Nephron (organoid): ENCODE results near the gene RBBP8NL.

ENCODE experiments used
- H3K27ac Mint-ChIP-seq, 3 experiments: 2 replicates each; pipeline ENCODE4 v1.8.0; 2020; ENCODE audit warnings: mixed read lengths in 3 of 3, mild to moderate bottlenecking in 2 of 3, moderate library complexity in 1 of 3
- H3K27me3 Mint-ChIP-seq: 2 replicates; pipeline ENCODE4 v1.8.0; 2021; ENCODE audit warnings: low read depth, mild to moderate bottlenecking, moderate library complexity, mixed read lengths
- H3K36me3 Mint-ChIP-seq: 2 replicates; pipeline ENCODE4 v1.8.0; 2020; ENCODE audit warnings: low read depth, mixed read lengths
- H3K4me1 Mint-ChIP-seq: 2 replicates; pipeline ENCODE4 v1.8.0; 2020; ENCODE audit warnings: mixed read lengths
- H3K4me3 Mint-ChIP-seq, 3 experiments: 2 replicates each; pipeline ENCODE4 v1.8.0; 2020; ENCODE audit warnings: mild to moderate bottlenecking in 3 of 3, mixed read lengths in 3 of 3, moderate library complexity in 2 of 3
- H3K9me3 Mint-ChIP-seq: 2 replicates; pipeline ENCODE4 v1.8.0; 2020; ENCODE audit warnings: mixed read lengths
- CTCF ChIP-seq, 3 experiments: fragments of 200-600 bp; sonication (generic); IDR thresholded peaks; one replicate each; pipeline ENCODE4 v1.5.0; 2021; ENCODE audit warnings: antibody characterized with exemption in 3 of 3; ENCODE audit not compliant: unreplicated experiment in 3 of 3

RBBP8NL gene

DNA sequence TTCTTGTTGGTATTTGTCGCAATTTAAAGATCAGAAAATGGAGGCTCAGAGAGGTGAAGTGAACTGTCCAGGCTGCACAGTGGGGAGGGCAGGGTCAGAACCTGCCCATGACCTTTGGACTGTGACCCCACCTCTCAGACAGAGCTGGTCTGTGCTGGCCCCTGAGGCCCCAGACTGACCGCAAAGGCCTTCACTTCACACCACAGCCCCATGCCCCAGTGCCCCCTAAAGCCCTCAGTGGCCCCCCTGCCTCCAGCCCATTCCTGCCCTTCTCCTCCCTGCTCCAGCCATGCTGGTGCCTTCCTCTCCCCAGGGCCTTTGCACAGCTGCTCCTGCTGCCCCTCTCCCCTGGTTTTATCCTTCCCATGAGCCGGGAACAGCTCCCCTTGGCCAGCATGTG is 9.4 kb upstream of the RBBP8NL start:
- peaks cover 3% of the 10 kb centered on the region for H3K9me3 Mint-ChIP-seq
- H3K4me3 Mint-ChIP-seq: no peak overlapping the region
- TF ChIP-seq CTCF (IDR thresholded peaks at IDR 0.05; ENCODE audit: unreplicated experiment in 3 of 3): no peak
- no peak overlapping the region for H3K27ac Mint-ChIP-seq
- H3K27me3 Mint-ChIP-seq: peaks cover 54% of the 10 kb centered on the region
- peaks cover 11% of the 10 kb centered on the region for H3K4me1 Mint-ChIP-seq
- no peaks in the 10 kb centered on the region for H3K36me3 Mint-ChIP-seq

DNA sequence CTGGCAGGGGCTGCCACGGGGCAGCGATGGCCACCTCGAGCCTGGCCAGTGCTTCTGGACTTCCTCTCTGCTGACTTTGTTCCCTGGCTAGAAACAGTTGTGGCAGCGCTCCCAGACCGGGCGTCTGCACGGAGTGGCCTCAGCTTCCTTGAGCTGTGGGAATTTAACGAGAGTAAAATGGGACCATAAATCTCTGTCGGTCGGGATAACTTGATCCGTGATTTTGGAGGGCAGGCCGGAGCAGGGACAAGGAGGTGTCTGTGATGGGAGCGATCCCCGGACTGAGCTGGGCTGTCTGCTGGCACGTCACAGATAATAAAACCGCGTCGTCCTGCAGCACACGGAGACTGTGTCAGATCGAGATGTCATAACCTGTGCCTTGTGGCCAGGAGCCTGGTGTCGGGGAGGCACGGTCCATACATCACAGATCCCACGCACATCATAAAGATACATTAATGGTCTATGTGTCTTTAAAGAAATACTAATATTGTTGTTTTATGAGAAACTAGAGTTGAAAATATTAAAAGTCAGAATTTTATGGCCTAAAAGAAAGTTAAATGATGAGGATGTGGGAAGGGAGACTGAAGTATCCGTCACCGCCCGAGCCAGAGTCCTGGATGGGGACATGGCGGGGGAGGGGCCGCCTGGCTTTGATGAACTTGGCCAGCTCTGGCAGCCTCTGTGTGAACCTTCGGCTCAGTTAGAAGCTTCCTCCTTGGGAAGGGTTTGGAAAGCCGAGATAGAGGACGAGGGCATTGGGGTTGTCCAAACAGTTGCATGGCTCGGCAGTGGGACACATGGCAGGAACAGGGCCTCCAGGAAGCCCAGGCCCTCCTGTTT is 6.5 kb upstream of the RBBP8NL start:
- Mint-ChIP-seq H3K27me3 (peaks cover 62% of the 10 kb centered on the region), H3K36me3 (no peaks in the 10 kb centered on the region), H3K9me3 (peaks cover 4% of the 10 kb centered on the region), H3K4me3 (peak overlapping the region in 2 of 3 experiments; percentile 2 to 46), H3K4me1 (peaks cover 21% of the 10 kb centered on the region), H3K27ac (peak overlapping the region; percentile 32 to 80 (median 44))
- TF ChIP-seq CTCF (IDR thresholded peaks at IDR 0.05; ENCODE audit: unreplicated experiment in 3 of 3): no peak

- Mint-ChIP-seq H3K27me3 (peaks cover 52% of the 10 kb centered on the region), H3K27ac (peak overlapping the region in 1 of 3 experiments; percentile 51), H3K4me3 (no peak overlapping the region), H3K9me3 (peaks cover 4% of the 10 kb centered on the region), H3K36me3 (no peaks in the 10 kb centered on the region), H3K4me1 (peaks cover 26% of the 10 kb centered on the region)
- TF ChIP-seq CTCF (IDR thresholded peaks at IDR 0.05; ENCODE audit: unreplicated experiment in 3 of 3): no peak
Measured at GRCh38 chr20:62430866-62431447, 3.6 kb upstream of the RBBP8NL start.

GRCh38 chr20:62430311-62430853 is 3.0 kb upstream of the RBBP8NL start:
- peaks cover 4% of the 10 kb centered on the region for H3K9me3 Mint-ChIP-seq
- peaks cover 26% of the 10 kb centered on the region for H3K4me1 Mint-ChIP-seq
- no peaks in the 10 kb centered on the region for H3K36me3 Mint-ChIP-seq
- H3K4me3 Mint-ChIP-seq: no peak overlapping the region
- H3K27ac Mint-ChIP-seq: peak overlapping the region in 1 of 3 experiments; percentile 51
- TF ChIP-seq CTCF (IDR thresholded peaks at IDR 0.05; ENCODE audit: unreplicated experiment in 3 of 3): no peak
- peaks cover 51% of the 10 kb centered on the region for H3K27me3 Mint-ChIP-seq

DNA sequence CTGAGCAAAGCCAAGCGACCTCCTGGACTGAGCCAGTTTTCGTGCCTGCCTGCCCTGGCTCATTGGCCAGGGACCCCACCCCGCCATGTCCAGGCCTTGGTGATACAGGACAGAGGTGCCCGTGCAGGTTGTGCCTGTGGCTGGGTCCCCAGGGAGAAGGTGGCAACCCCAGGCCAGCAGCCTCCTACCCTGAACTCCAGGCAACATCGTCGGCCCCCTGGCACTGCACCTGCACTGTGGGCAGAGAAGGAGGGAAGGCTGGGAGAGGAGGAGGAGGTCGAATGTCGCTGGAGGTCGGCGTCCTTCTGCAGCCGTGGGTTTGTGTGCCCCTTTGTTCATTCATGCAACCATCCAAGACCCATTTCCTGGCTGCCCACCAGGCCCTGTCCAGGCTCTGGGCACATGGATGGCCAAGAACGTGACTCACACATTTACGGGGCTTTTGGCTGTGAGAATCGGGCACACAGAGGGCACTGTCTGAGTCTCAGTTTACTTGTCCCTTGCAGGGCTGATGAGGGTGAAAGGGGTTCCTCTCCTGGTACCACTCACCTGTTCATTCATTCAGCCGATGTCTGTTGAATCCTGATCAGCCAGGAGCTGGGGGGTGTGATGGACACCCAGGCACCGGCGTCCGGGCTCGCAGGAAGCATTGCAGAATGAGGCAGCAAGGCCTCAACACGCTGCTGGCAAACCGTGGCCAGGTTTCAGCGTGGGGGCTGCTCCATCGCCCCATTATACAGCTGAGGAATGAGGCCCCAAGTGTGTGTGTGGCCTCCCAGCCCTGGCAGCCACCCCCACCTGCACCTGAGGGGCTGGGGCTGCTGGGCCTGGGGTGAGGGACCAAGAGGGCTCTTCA is 2.3 kb upstream of the RBBP8NL start:
- Mint-ChIP-seq H3K27ac (no peak overlapping the region), H3K36me3 (no peaks in the 10 kb centered on the region), H3K4me3 (no peak overlapping the region), H3K9me3 (peaks cover 4% of the 10 kb centered on the region), H3K4me1 (peaks cover 26% of the 10 kb centered on the region), H3K27me3 (peaks cover 45% of the 10 kb centered on the region)
- no peak for TF ChIP-seq CTCF (IDR thresholded peaks at IDR 0.05; ENCODE audit: unreplicated experiment in 3 of 3)
